CD4-positive, alpha-beta T cell treated with Interferon gamma for 1 hour (primary cell): ENCODE measurements around the gene KIAA0232.

Source experiments
- DNase-seq: peaks from one replicate; pipeline ENCODE4 v3.0.0-alpha.2; 2020

The KIAA0232 gene

GRCh38 chr4:6851962-6852361 is 69.4 kb downstream of the KIAA0232 start:
- DNase-seq: no peak

GRCh38 chr4:6852582-6852981 is 70.1 kb downstream of the KIAA0232 start:
- DNase-seq: no peak

GRCh38 chr4:6854098-6854744 is 71.7 kb downstream of the KIAA0232 start:
- DNase-seq: peak; percentile 16

GRCh38 chr4:6855692-6856297 is 73.3 kb downstream of the KIAA0232 start:
- peak; percentile 7 for DNase-seq

- no peak for DNase-seq
Measured at GRCh38 chr4:6856391-6856790, 73.9 kb downstream of the KIAA0232 start.

- no peak for DNase-seq
Measured at GRCh38 chr4:6857009-6857882, 74.7 kb downstream of the KIAA0232 start.

GRCh38 chr4:6858997-6859396 is 76.5 kb downstream of the KIAA0232 start:
- no peak for DNase-seq

GRCh38 chr4:6859543-6859942 is 77.0 kb downstream of the KIAA0232 start:
- DNase-seq: no peak

GRCh38 chr4:6868386-6868785 is 85.9 kb downstream of the KIAA0232 start:
- no peak for DNase-seq

- DNase-seq: no peak
Measured at GRCh38 chr4:6869944-6870343, 87.4 kb downstream of the KIAA0232 start.

- DNase-seq: no peak
Measured at GRCh38 chr4:6873291-6873690, 90.8 kb downstream of the KIAA0232 start.

- DNase-seq: peak; percentile 70
Measured at GRCh38 chr4:6873792-6874461, 91.4 kb downstream of the KIAA0232 start.

GRCh38 chr4:6874981-6875380 is 92.5 kb downstream of the KIAA0232 start:
- no peak for DNase-seq

- peak; percentile 68 for DNase-seq
Measured at GRCh38 chr4:6875431-6875831, 92.9 kb downstream of the KIAA0232 start.

- no peak for DNase-seq
Measured at GRCh38 chr4:6876440-6876839, 93.9 kb downstream of the KIAA0232 start.

GRCh38 chr4:6877067-6877466 is 94.5 kb downstream of the KIAA0232 start:
- no peak for DNase-seq

- DNase-seq: no peak
Measured at GRCh38 chr4:6878451-6879059, 96.0 kb downstream of the KIAA0232 start.

- DNase-seq: no peak
Measured at GRCh38 chr4:6880691-6881090, 98.2 kb downstream of the KIAA0232 start.

GRCh38 chr4:6881908-6882307 is 99.4 kb downstream of the KIAA0232 start:
- DNase-seq: no peak

GRCh38 chr4:6884341-6884870 is 101.9 kb downstream of the KIAA0232 start:
- no peak for DNase-seq

- peak; percentile 61 for DNase-seq
Measured at GRCh38 chr4:6885953-6886557, 103.5 kb downstream of the KIAA0232 start.

- DNase-seq: no peak
Measured at GRCh38 chr4:6886886-6887285, 104.4 kb downstream of the KIAA0232 start.
